GM12878 (cell line): ENCODE results near the gene CHST8. TPM values are rescaled to one million over a fixed set of nuclear protein-coding genes. Genes with fewer than 3 reads are reported as not detected.

Source experiments
- ATAC-seq: fragments of 200-7000 bp; cut with Tn5 transposase; 3 replicates; pipeline ENCODE4 v1.9.1; 2020; ENCODE audit warnings: mild to moderate bottlenecking, moderate library complexity
- BruUV-seq: library from RNA; stranded (reverse); fragments of 400-500 nt; replicated peaks from 2 replicates; lab custom pipeline; 2021; lab: Mats Ljungman, UMichigan
- CTCF ChIA-PET: fragments of 300-600 bp; sonication (Branson Sonifier 250); formaldehyde crosslinking; extraction: SDS; loops from one replicate; lab custom pipeline; 2021; ENCODE audit warnings: inconsistent platforms; lab: Yijun Ruan, JAX
- POLR2A ChIA-PET: fragments of 350-600 bp; formaldehyde crosslinking; extraction: SDS; loops from one replicate; lab custom pipeline; 2021; ENCODE audit warnings: inconsistent platforms; lab: Charles Lee
- RAD21 ChIA-PET: fragments of 300-600 bp; sonication (Branson Sonifier 250); formaldehyde crosslinking; loops from one replicate; lab custom pipeline; 2023; ENCODE audit warnings: antibody characterized with exemption; ENCODE audit not compliant: unreplicated experiment; lab: Charles Lee
- SMC1A ChIA-PET: fragments of 300-600 bp; sonication (Branson Sonifier 250); formaldehyde crosslinking; loops from one replicate; lab custom pipeline; 2023; ENCODE audit not compliant: unreplicated experiment, uncharacterized antibody; lab: Charles Lee
- DNase-seq: peaks from one replicate; pipeline ENCODE4 v3.0.0-alpha.2; 2011; ENCODE audit warnings: low read depth, low spot score
- FAIRE-seq: peaks from 3 replicates; lab custom pipeline; 2011; peaks lifted over from hg19 to GRCh38; lab: Jason Lieb, UNC
- H2AFZ ChIP-seq: 2 replicates; pipeline ENCODE4 v1.6.0; 2011; ENCODE audit warnings: low read depth, low read length, control low read depth; ENCODE audit not compliant: control insufficient read depth
- H3K27ac ChIP-seq: 2 replicates; pipeline ENCODE4 v1.5.1; 2011; ENCODE audit warnings: control low read depth; ENCODE audit not compliant: control insufficient read depth, insufficient read depth
- H3K27me3 ChIP-seq, 2 experiments: replicated peaks in 1 of 2; 2 replicates each; pipeline versions ENCODE4 v1.6.0 to v1.6.1; 2011; ENCODE audit warnings: low read length in 1 of 2; ENCODE audit not compliant: control insufficient read depth in 2 of 2, insufficient read depth in 2 of 2
- H3K36me3 ChIP-seq, 2 experiments: 2 replicates each; pipeline ENCODE4 v1.5.1; 2011; ENCODE audit warnings: low read length in 1 of 2; ENCODE audit not compliant: control insufficient read depth in 2 of 2, insufficient read depth in 2 of 2
- H3K4me1 ChIP-seq: 2 replicates; pipeline ENCODE4 v1.6.1; 2011; ENCODE audit warnings: mild to moderate bottlenecking, low read length, moderate library complexity, mixed read lengths; ENCODE audit not compliant: control insufficient read depth, insufficient read depth
- H3K4me2 ChIP-seq: 2 replicates; pipeline ENCODE4 v1.6.0; 2011; ENCODE audit warnings: control low read depth; ENCODE audit not compliant: control insufficient read depth, insufficient read depth
- H3K4me3 ChIP-seq: fragments of 200-600 bp; sonication (generic); 2 replicates; pipeline ENCODE4 v1.5.1; 2016
- H3K79me2 ChIP-seq: 2 replicates; pipeline ENCODE4 v1.6.0; 2011; ENCODE audit warnings: low read length; ENCODE audit not compliant: control insufficient read depth, insufficient read depth
- H3K9ac ChIP-seq: 2 replicates; pipeline ENCODE4 v1.8.0; 2011; ENCODE audit warnings: low read length, control low read depth, mixed read lengths; ENCODE audit not compliant: control insufficient read depth, insufficient read depth
- H3K9me3 ChIP-seq: replicated peaks from 3 replicates; pipeline ENCODE4 v1.5.1; 2011; ENCODE audit warnings: mild to moderate bottlenecking, low read length; ENCODE audit not compliant: control insufficient read depth, insufficient read depth
- H4K20me1 ChIP-seq: 2 replicates; pipeline ENCODE4 v1.6.0; 2011; ENCODE audit not compliant: control insufficient read depth, insufficient read depth
- BRCA1 ChIP-seq: IDR thresholded peaks from 2 replicates; pipeline ENCODE4 v1.6.1; 2011; ENCODE audit warnings: low read depth, low read length, improper control_type of control experiment
- CBX5 ChIP-seq: sonication (generic); IDR thresholded peaks from 2 replicates; pipeline ENCODE4 v1.6.1; 2016; ENCODE audit warnings: low read depth, moderate library complexity, mild to moderate bottlenecking, inconsistent platforms
- CHD4 ChIP-seq: fragments of 200-600 bp; sonication (generic); IDR thresholded peaks from 2 replicates; pipeline ENCODE4 v1.6.1; 2016; ENCODE audit warnings: mild to moderate bottlenecking
- CREM ChIP-seq: IDR thresholded peaks from 2 replicates; pipeline ENCODE4 v1.6.1; 2014; ENCODE audit warnings: antibody characterized with exemption, low read depth
- ESRRA ChIP-seq: IDR thresholded peaks from 2 replicates; pipeline ENCODE4 v1.6.1; 2012; ENCODE audit warnings: mild to moderate bottlenecking, low read length, improper control_type of control experiment
- JUNB ChIP-seq: IDR thresholded peaks from 2 replicates; pipeline ENCODE4 v1.6.1; 2016; ENCODE audit warnings: antibody characterized with exemption, mild to moderate bottlenecking
- MTA2 ChIP-seq: fragments of 450-650 bp; IDR thresholded peaks from 2 replicates; pipeline ENCODE4 v1.6.1; 2016; ENCODE audit warnings: low read depth, mild to moderate bottlenecking, moderate library complexity
- NRF1 ChIP-seq: conservative IDR thresholded peaks from 2 replicates; pipeline ENCODE4 v1.6.1; 2011; ENCODE audit warnings: mild to moderate bottlenecking, low read depth, low read length, improper control_type of control experiment
- POLR2A ChIP-seq: IDR thresholded peaks from 2 replicates; pipeline ENCODE4 v1.6.1; 2011; ENCODE audit warnings: low read depth, mild to moderate bottlenecking, low read length
- RB1 ChIP-seq: fragments of 450-650 bp; formaldehyde crosslinking; IDR thresholded peaks from 2 replicates; pipeline ENCODE4 v1.6.1; 2017; ENCODE audit warnings: mild to moderate bottlenecking, borderline replicate concordance
- RBBP5 ChIP-seq: fragments of 200-600 bp; sonication (generic); conservative IDR thresholded peaks from 2 replicates; pipeline ENCODE4 v1.6.1; 2016
- RCOR1 ChIP-seq: conservative IDR thresholded peaks from 2 replicates; pipeline ENCODE4 v1.6.1; 2012; ENCODE audit warnings: low read depth, low read length, improper control_type of control experiment
- RFX5 ChIP-seq: IDR thresholded peaks from 2 replicates; pipeline ENCODE4 v1.6.1; 2011; ENCODE audit warnings: low read depth, low read length, improper control_type of control experiment
- SMAD1 ChIP-seq: fragments of 450-650 bp; IDR thresholded peaks from 2 replicates; pipeline ENCODE4 v1.6.1; 2018; ENCODE audit warnings: mild to moderate bottlenecking, low read depth; ENCODE audit not compliant: partially characterized antibody
- SUZ12 ChIP-seq: fragments of 200-600 bp; sonication (generic); IDR thresholded peaks from one replicate; pipeline ENCODE4 v1.6.1; 2018; ENCODE audit warnings: antibody characterized with exemption, mild to moderate bottlenecking; ENCODE audit not compliant: unreplicated experiment
- ZNF24 ChIP-seq: fragments of 450-650 bp; IDR thresholded peaks from 2 replicates; pipeline ENCODE4 v1.6.1; 2017; ENCODE audit warnings: antibody characterized with exemption, mild to moderate bottlenecking
- ZSCAN29 ChIP-seq: fragments of 450-650 bp; IDR thresholded peaks from 2 replicates; pipeline ENCODE4 v1.6.1; 2017; ENCODE audit warnings: mild to moderate bottlenecking, moderate library complexity
- WGBS: methylation state at CpG from one replicate; pipeline ENCODE4 v1.1.6; 2016; ENCODE audit warnings: low lambda C conversion rate; ENCODE audit not compliant: insufficient replicate concordance, insufficient coverage; ENCODE audit errors: missing lambda C conversion rate; 5-methylcytosine and 5-hydroxymethylcytosine counted together
- in situ Hi-C: fragments of 300-500 bp; cut with MboI; formaldehyde crosslinking; loops from 9 replicates; pipeline ENCODE4 v1.14.3; 2018; ENCODE audit warnings: mixed read lengths
- intact Hi-C: fragments of 100-400 bp; cut with micrococcal nuclease; formaldehyde crosslinking; loops from one replicate; pipeline ENCODE4 v1.14.2; 2022; ENCODE audit not compliant: unreplicated experiment
- polyA plus RNA-seq, 11 experiments: library from polyadenylated mRNA; depleted of rRNA in 4 of 11; unstranded in 6 of 11; stranded (reverse) in 5 of 11; fragments of >200 nt; fragmentation: Nextera tagmentation in 4 of 11; fragmentation: Illumina TruSeq in 1 of 11; extraction: Ambion mirVana in 4 of 11; extraction: Trizol in 1 of 11; gene quantifications; 1 replicate in 1 of 11; 2 replicates in 10 of 11; pipeline versions ENCODE4 v1.2.1 to v1.2.3, GENCODE V29; 2011 to 2016; ENCODE audit warnings: inconsistent platforms in 2 of 11, missing spikeins in 2 of 11, low read depth in 1 of 11
- total RNA-seq, 4 experiments: library from RNA; depleted of rRNA in 3 of 4; stranded (reverse); fragments of >200 nt in 3 of 4; fragmentation: Illumina TruSeq in 1 of 4; extraction: Trizol in 1 of 4; gene quantifications; 2 replicates each; pipeline versions ENCODE4 v1.2.1 to v1.2.3, GENCODE V29; 2013 to 2021
- TF ChIP-seq, protein P1 (sequence below): IDR thresholded peaks from 2 replicates; pipeline ENCODE4 v1.6.1; 2011; ENCODE audit warnings: mild to moderate bottlenecking, low read depth, low read length, moderate library complexity; ENCODE audit not compliant: insufficient replicate concordance
- TF ChIP-seq, protein P2 (sequence below): IDR thresholded peaks from 2 replicates; pipeline ENCODE4 v1.6.1; 2011; ENCODE audit warnings: borderline replicate concordance, low read depth, mild to moderate bottlenecking, moderate library complexity, mixed read lengths, low read length; ENCODE audit not compliant: insufficient read depth; ENCODE audit errors: extremely low read length
- TF ChIP-seq, protein P3 (sequence below): IDR thresholded peaks from 2 replicates; pipeline ENCODE4 v1.6.1; 2012; ENCODE audit warnings: low read depth, low read length, improper control_type of control experiment

Gene CHST8
- total and polyA plus RNA-seq, 10 of the 15 experiments (the other 5 are each of a cell fraction or from before 2014, with no cell fraction given) = 0.06 TPM; not detected in 9

DNA sequence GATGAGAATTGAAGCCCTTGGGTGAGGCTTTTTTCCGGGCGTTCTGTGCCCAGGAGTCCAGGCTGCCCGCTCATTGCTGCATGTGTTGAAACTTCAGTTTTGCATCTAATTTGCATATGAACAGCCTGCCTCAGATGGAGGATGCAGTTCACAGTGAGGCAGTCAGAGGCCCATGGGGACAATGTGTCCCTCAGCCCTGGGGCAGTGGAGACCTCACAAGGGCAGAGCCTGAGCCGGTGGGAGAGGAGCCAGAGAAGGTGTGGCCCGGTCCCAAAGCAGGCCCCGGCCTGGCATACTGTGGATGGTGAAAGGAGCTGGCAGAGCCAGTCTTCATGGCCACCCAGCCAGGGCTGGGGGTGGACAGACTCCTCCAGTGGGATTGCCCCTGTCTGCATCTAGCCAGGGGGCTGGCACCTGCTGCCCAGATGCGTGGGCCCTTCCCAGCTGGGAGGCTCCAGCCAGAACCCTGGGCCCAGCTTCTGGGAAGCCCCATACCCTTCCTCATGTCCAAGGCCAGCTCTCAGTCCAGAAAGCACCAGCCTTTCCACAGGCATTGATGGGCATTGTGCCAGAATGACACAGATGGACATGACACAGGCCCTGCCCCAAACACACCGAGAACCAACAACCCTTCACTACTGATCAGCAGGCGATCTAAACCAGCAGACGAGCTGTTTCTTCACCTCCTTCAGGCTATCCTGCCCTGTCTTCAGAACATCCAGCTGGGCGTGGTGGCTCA, 142.0 kb downstream of the CHST8 start:
- ChIA-PET POLR2A (no interaction called here), SMC1A (no interaction called here), CTCF (no interaction called here), RAD21 (no interaction called here)
- in situ Hi-C loops (loop anchor here (25.0 kb wide), 1 partner anchor 527 kb away; the partner anchor contains the start of gene SLC7A10), intact Hi-C loops (no loop called here)
- no peak overlapping the region for H3K4me2 ChIP-seq
- ATAC-seq = no peak
- no peaks in the 10 kb centered on the region for H4K20me1 ChIP-seq
- H3K27ac ChIP-seq = no peak overlapping the region
- H3K4me1 ChIP-seq = no peaks in the 10 kb centered on the region
- TF ChIP-seq RFX5 (no peak), CBX5 (no peak), POLR2A (no peak), ZSCAN29 (no peak), RCOR1 (no peak), MTA2 (no peak), ESRRA (no peak), NRF1 (no peak), BRCA1 (no peak), JUNB (no peak), ZNF24 (no peak), SMAD1 (no peak), SUZ12 (no peak), RB1 (no peak), RBBP5 (no peak), CREM (no peak), CHD4 (no peak)
- TF ChIP-seq, protein P1, sequence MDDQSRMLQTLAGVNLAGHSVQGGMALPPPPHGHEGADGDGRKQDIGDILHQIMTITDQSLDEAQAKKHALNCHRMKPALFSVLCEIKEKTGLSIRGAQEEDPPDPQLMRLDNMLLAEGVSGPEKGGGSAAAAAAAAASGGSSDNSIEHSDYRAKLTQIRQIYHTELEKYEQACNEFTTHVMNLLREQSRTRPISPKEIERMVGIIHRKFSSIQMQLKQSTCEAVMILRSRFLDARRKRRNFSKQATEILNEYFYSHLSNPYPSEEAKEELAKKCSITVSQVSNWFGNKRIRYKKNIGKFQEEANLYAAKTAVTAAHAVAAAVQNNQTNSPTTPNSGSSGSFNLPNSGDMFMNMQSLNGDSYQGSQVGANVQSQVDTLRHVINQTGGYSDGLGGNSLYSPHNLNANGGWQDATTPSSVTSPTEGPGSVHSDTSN = no peak
- TF ChIP-seq, protein P2, sequence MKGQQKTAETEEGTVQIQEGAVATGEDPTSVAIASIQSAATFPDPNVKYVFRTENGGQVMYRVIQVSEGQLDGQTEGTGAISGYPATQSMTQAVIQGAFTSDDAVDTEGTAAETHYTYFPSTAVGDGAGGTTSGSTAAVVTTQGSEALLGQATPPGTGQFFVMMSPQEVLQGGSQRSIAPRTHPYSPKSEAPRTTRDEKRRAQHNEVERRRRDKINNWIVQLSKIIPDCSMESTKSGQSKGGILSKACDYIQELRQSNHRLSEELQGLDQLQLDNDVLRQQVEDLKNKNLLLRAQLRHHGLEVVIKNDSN = no peak
- TF ChIP-seq, protein P3, sequence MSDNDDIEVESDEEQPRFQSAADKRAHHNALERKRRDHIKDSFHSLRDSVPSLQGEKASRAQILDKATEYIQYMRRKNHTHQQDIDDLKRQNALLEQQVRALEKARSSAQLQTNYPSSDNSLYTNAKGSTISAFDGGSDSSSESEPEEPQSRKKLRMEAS = no peak
- no peaks in the 10 kb centered on the region for H3K9me3 ChIP-seq
- H3K79me2 ChIP-seq = no peaks in the 10 kb centered on the region
- no peaks in the 10 kb centered on the region for H3K27me3 ChIP-seq
- no peak overlapping the region for H2AFZ ChIP-seq
- 31% methylated on average over 11 of the region's 11 CpGs for WGBS
- DNase-seq = no peak
- no peak overlapping the region for H3K9ac ChIP-seq
- H3K36me3 ChIP-seq = no peaks in the 10 kb centered on the region
- BruUV-seq = no TSS peak
- no peak overlapping the region for H3K4me3 ChIP-seq
- no peak for FAIRE-seq
